NB4 (cell line): ENCODE data around the gene MACROD2.

Experiments used
- DNase-seq: peaks from one replicate; pipeline ENCODE4 v3.0.0; 2010; ENCODE audit warnings: low read depth
- H3K4me3 ChIP-seq: one replicate; pipeline ENCODE4 v1.5.1; 2011; ENCODE audit warnings: mild to moderate bottlenecking, low read depth, low read length, moderate library complexity
- CTCF ChIP-seq: IDR thresholded peaks from one replicate; pipeline ENCODE4 v1.5.1; 2012; ENCODE audit warnings: low read depth, low read length
- MAX ChIP-seq: IDR thresholded peaks from 2 replicates; pipeline ENCODE4 v1.6.1; 2011; ENCODE audit warnings: low read depth, low read length
- MYC ChIP-seq: IDR thresholded peaks from 2 replicates; pipeline ENCODE4 v1.6.1; 2011; ENCODE audit warnings: low read depth, low read length
- POLR2A ChIP-seq: IDR thresholded peaks from 2 replicates; pipeline ENCODE4 v1.6.1; 2011; ENCODE audit warnings: mild to moderate bottlenecking; ENCODE audit not compliant: insufficient read length; ENCODE audit errors: extremely low read depth

MACROD2 gene

GRCh38 chr20:15848126-15848525 is 1852.8 kb downstream of the MACROD2 start:
- TF ChIP-seq POLR2A (no peak), MYC (no peak), MAX (no peak), CTCF (no peak)
- no peak overlapping the region for H3K4me3 ChIP-seq
- no peak for DNase-seq

- DNase-seq = no peak
- H3K4me3 ChIP-seq = no peak overlapping the region
- TF ChIP-seq MAX (no peak), CTCF (no peak), MYC (no peak), POLR2A (no peak)
These were observed 1853.8 kb downstream of the MACROD2 start for GRCh38 chr20:15848995-15849610.

- H3K4me3 ChIP-seq = no peak overlapping the region
- TF ChIP-seq CTCF = no peak
- DNase-seq = no peak
These were observed 1856.4 kb downstream of the MACROD2 start for GRCh38 chr20:15851576-15852215.

- no peak for TF ChIP-seq MAX
- TF ChIP-seq POLR2A = no peak
- TF ChIP-seq MYC = no peak
- TF ChIP-seq CTCF = no peak
- DNase-seq = no peak
- no peak overlapping the region for H3K4me3 ChIP-seq
These were observed 1859.6 kb downstream of the MACROD2 start for GRCh38 chr20:15854911-15855310.

- no peak for TF ChIP-seq MYC
- no peak for TF ChIP-seq CTCF
- TF ChIP-seq POLR2A = no peak
- TF ChIP-seq MAX = no peak
- H3K4me3 ChIP-seq = no peak overlapping the region
- DNase-seq = no peak
These were observed 1862.0 kb downstream of the MACROD2 start for GRCh38 chr20:15857173-15857784.

GRCh38 chr20:15859061-15859460 is 1863.7 kb downstream of the MACROD2 start:
- no peak for DNase-seq
- TF ChIP-seq CTCF (no peak), POLR2A (no peak), MAX (no peak), MYC (no peak)
- no peak overlapping the region for H3K4me3 ChIP-seq
